Upper lobe of right lung (tissue), 1 donor: ENCODE data around the gene PTPN5. TPM values are rescaled to one million over a fixed set of nuclear protein-coding genes. Genes with fewer than 3 reads are reported as not detected.

Experiments used
- ATAC-seq: fragments of 200-7000 bp; cut with Tn5 transposase; one replicate; pipeline ENCODE4 v1.9.1; 2020; ENCODE audit warnings: mild to moderate bottlenecking, moderate library complexity
- DNase-seq: peaks from one replicate; pipeline ENCODE4 v3.0.0-alpha.2; 2020
- H3K27ac ChIP-seq: fragments of 200-600 bp; one replicate; pipeline ENCODE4 v1.8.0; 2022
- H3K27me3 ChIP-seq: fragments of 200-600 bp; one replicate; pipeline ENCODE4 v1.8.0; 2022; ENCODE audit warnings: mild to moderate bottlenecking
- H3K36me3 ChIP-seq: fragments of 200-600 bp; one replicate; pipeline ENCODE4 v1.8.0; 2022
- H3K4me1 ChIP-seq: fragments of 200-600 bp; one replicate; pipeline ENCODE4 v1.8.0; 2022
- H3K4me3 ChIP-seq: fragments of 200-600 bp; one replicate; pipeline ENCODE4 v1.8.0; 2022; ENCODE audit warnings: mild to moderate bottlenecking
- H3K9me3 ChIP-seq: fragments of 200-600 bp; one replicate; pipeline ENCODE4 v1.8.0; 2022
- CTCF ChIP-seq: fragments of 200-600 bp; IDR thresholded peaks from one replicate; pipeline ENCODE4 v1.8.0; 2022; ENCODE audit warnings: antibody characterized with exemption
- intact Hi-C: fragments of 100-400 bp; cut with DNase I; formaldehyde crosslinking; loops from one replicate; pipeline ENCODE4 v1.11.0; 2022
- total RNA-seq: library from RNA; stranded (reverse); fragmentation: NEBNext Ultra II Directional; extraction: Animal tissue kit (Norgen Biotek cat#: 25700); gene quantifications from one replicate; pipeline ENCODE4 v1.2.1, GENCODE V29; 2021
- donor health status: DM: no; HTN: yes; CAD: no; lungs with severe emphysema.

PTPN5 gene
- total RNA-seq, 1 donor from 2014 or later, result 0.81 TPM

- ATAC-seq (no peak), DNase-seq (no peak)
- H3K36me3 ChIP-seq, result no peaks in the 10 kb centered on the region
- no peak for TF ChIP-seq CTCF
- intact Hi-C loops, result no loop called here
- H3K27ac ChIP-seq, result no peak overlapping the region
- no peak overlapping the region for H3K4me3 ChIP-seq
- no peaks in the 10 kb centered on the region for H3K9me3 ChIP-seq
- no peaks in the 10 kb centered on the region for H3K4me1 ChIP-seq
- no peaks in the 10 kb centered on the region for H3K27me3 ChIP-seq
Observed at GRCh38 chr11:18730020-18730419, 61.6 kb downstream of the PTPN5 start.

- Histone ChIP-seq H3K4me3 (no peak overlapping the region), H3K36me3 (no peaks in the 10 kb centered on the region), H3K27ac (no peak overlapping the region), H3K4me1 (no peaks in the 10 kb centered on the region), H3K27me3 (no peaks in the 10 kb centered on the region), H3K9me3 (no peaks in the 10 kb centered on the region)
- no peak for TF ChIP-seq CTCF
- intact Hi-C loops, result no loop called here
- ATAC-seq, result no peak
- DNase-seq, result no peak
Observed at GRCh38 chr11:18729426-18729825, 62.2 kb downstream of the PTPN5 start.

GRCh38 chr11:18728658-18729057 lies 62.9 kb downstream of the PTPN5 start:
- intact Hi-C loops, result no loop called here
- Histone ChIP-seq H3K27ac (no peak overlapping the region), H3K4me1 (no peaks in the 10 kb centered on the region), H3K9me3 (no peaks in the 10 kb centered on the region), H3K36me3 (no peaks in the 10 kb centered on the region), H3K4me3 (no peak overlapping the region), H3K27me3 (no peaks in the 10 kb centered on the region)
- ATAC-seq, result no peak
- TF ChIP-seq CTCF, result no peak
- DNase-seq, result no peak

GRCh38 chr11:18727479-18728236 lies 63.9 kb downstream of the PTPN5 start:
- Histone ChIP-seq H3K4me1 (no peaks in the 10 kb centered on the region), H3K9me3 (no peaks in the 10 kb centered on the region), H3K27ac (no peak overlapping the region), H3K27me3 (no peaks in the 10 kb centered on the region), H3K36me3 (no peaks in the 10 kb centered on the region), H3K4me3 (no peak overlapping the region)
- intact Hi-C loops, result no loop called here
- TF ChIP-seq CTCF, result peak; percentile 78
- peak; percentile 56 for ATAC-seq
- no peak for DNase-seq

GRCh38 chr11:18726040-18726439 lies 65.6 kb downstream of the PTPN5 start, which contains the start of gene IGSF22:
IGSF22 (minus strand) TSS chr11:18726188; CDS start chr11:18724236, 1,952 bp downstream.
- Histone ChIP-seq H3K4me1 (peaks cover 7% of the 10 kb centered on the region), H3K36me3 (no peaks in the 10 kb centered on the region), H3K27me3 (no peaks in the 10 kb centered on the region), H3K4me3 (no peak within 1 kb of the TSS), H3K9me3 (no peaks in the 10 kb centered on the region), H3K27ac (no peak within 1 kb of the TSS)
- no peak for ATAC-seq
- intact Hi-C loops, result no loop called here
- DNase-seq, result no peak
- TF ChIP-seq CTCF, result no peak
